HepG2 (cell line): ENCODE results near the gene AP2B1. TPM values are rescaled to one million over a fixed set of nuclear protein-coding genes. Genes with fewer than 3 reads are reported as not detected.

Experiments
- ATAC-seq: fragments of 200-7000 bp; cut with Tn5 transposase; 3 replicates; pipeline ENCODE4 v1.9.1; 2020; ENCODE audit warnings: mild to moderate bottlenecking, moderate library complexity
- BruUV-seq: library from RNA; stranded (reverse); fragments of 400-500 nt; replicated peaks from 2 replicates; lab custom pipeline; 2021; lab: Mats Ljungman, UMichigan
- CTCF ChIA-PET: fragments of 300-600 bp; formaldehyde crosslinking; extraction: SDS; loops from one replicate; lab custom pipeline; 2021; ENCODE audit warnings: low total read pairs, inconsistent platforms, low intra/inter-chr PET ratio; lab: Yijun Ruan, JAX
- POLR2A ChIA-PET: fragments of 350-600 bp; sonication (Branson Sonifier 250); formaldehyde crosslinking; loops from one replicate; lab custom pipeline; 2020; ENCODE audit warnings: antibody characterized with exemption, inconsistent platforms; lab: Yijun Ruan, JAX
- DNase-seq: peaks from one replicate; pipeline ENCODE4 v3.0.0-alpha.2; 2015; ENCODE audit warnings: low spot score
- FAIRE-seq: peaks from 3 replicates; lab custom pipeline; 2011; peaks lifted over from hg19 to GRCh38; lab: Jason Lieb, UNC
- H2AFZ ChIP-seq: one replicate; pipeline ENCODE4 v1.6.1; 2011; ENCODE audit warnings: low read length, inconsistent platforms
- H3K27ac ChIP-seq: fragments of 300-600 bp; 3 replicates; pipeline ENCODE4 v1.8.0; 2011; ENCODE audit warnings: mixed run types, mild to moderate bottlenecking, mixed read lengths, low read length, inconsistent platforms; ENCODE audit not compliant: insufficient read depth; ENCODE audit errors: extremely low read length
- H3K27me3 ChIP-seq, 2 experiments: fragments of 200-600 bp in 1 of 2; 2 replicates in 1 of 2; 3 replicates in 1 of 2; pipeline versions ENCODE4 v1.6.0 to v1.8.0; 2011; ENCODE audit warnings: low read length in 2 of 2, mild to moderate bottlenecking in 2 of 2, moderate library complexity in 2 of 2, inconsistent platforms in 1 of 2; ENCODE audit not compliant: insufficient read depth in 2 of 2, control insufficient read depth in 1 of 2
- H3K36me3 ChIP-seq, 2 experiments: fragments of 200-600 bp in 1 of 2; replicated peaks in 1 of 2; 2 replicates in 1 of 2; 3 replicates in 1 of 2; pipeline versions ENCODE4 v1.5.1 to v1.8.0; 2011; ENCODE audit warnings: low read length in 2 of 2, inconsistent platforms in 1 of 2; ENCODE audit not compliant: insufficient read depth in 2 of 2, control insufficient read depth in 1 of 2
- H3K4me1 ChIP-seq: 2 replicates; pipeline ENCODE4 v1.5.1; 2012; ENCODE audit warnings: low read length, inconsistent platforms; ENCODE audit not compliant: insufficient read depth
- H3K4me2 ChIP-seq: 2 replicates; pipeline ENCODE4 v1.6.0; 2011; ENCODE audit warnings: low read depth, low read length, inconsistent platforms
- H3K4me3 ChIP-seq, 3 experiments: fragments of 200-600 bp in 1 of 3; sonication (generic), shearing (Covaris generic) in 1 of 3; replicated peaks in 1 of 3; 2 replicates each; pipeline ENCODE4 v1.5.1; 2011 to 2016; ENCODE audit warnings: low read length in 3 of 3, inconsistent platforms in 2 of 3, low read depth in 2 of 3, mild to moderate bottlenecking in 2 of 3, control low read depth in 1 of 3, mixed read lengths in 1 of 3; ENCODE audit not compliant: insufficient read depth in 1 of 3
- H3K79me2 ChIP-seq: one replicate; pipeline ENCODE4 v1.6.1; 2011; ENCODE audit warnings: low read length, inconsistent platforms; ENCODE audit not compliant: insufficient read depth
- H3K9ac ChIP-seq: 2 replicates; pipeline ENCODE4 v1.6.0; 2011; ENCODE audit warnings: mild to moderate bottlenecking, low read depth, low read length, inconsistent platforms; ENCODE audit not compliant: insufficient read depth
- H3K9me3 ChIP-seq: 2 replicates; pipeline ENCODE4 v1.5.1; 2012; ENCODE audit warnings: mild to moderate bottlenecking, low read length
- H4K20me1 ChIP-seq: 2 replicates; pipeline ENCODE4 v1.6.0; 2011; ENCODE audit warnings: inconsistent platforms, mild to moderate bottlenecking, low read length, moderate library complexity; ENCODE audit not compliant: insufficient read depth
- ATRX ChIP-seq: sonication (generic); formaldehyde crosslinking; IDR thresholded peaks from 2 replicates; pipeline ENCODE4 v1.4.0; 2020; ENCODE audit warnings: missing genetic modification reagents, borderline replicate concordance
- CENPX ChIP-seq: sonication (generic); formaldehyde crosslinking; IDR thresholded peaks from 2 replicates; pipeline ENCODE4 v1.9.0; 2021; ENCODE audit warnings: mild to moderate bottlenecking, missing genetic modification reagents, moderate library complexity
- FOXK1 ChIP-seq: sonication (generic); formaldehyde crosslinking; IDR thresholded peaks from 2 replicates; pipeline ENCODE4 v1.4.0; 2020; ENCODE audit warnings: low read depth, missing genetic modification reagents, borderline replicate concordance
- KAT2B ChIP-seq: fragments of 150-350 bp; IDR thresholded peaks from 2 replicates; pipeline ENCODE4 v1.6.1; 2014; ENCODE audit warnings: low read depth, low read length, borderline replicate concordance
- KLF6 ChIP-seq: IDR thresholded peaks from 2 replicates; pipeline ENCODE4 v1.8.0; 2016; ENCODE audit warnings: missing biosample characterization, missing genetic modification reagents
- MIER3 ChIP-seq: IDR thresholded peaks from 2 replicates; pipeline ENCODE4 v1.6.1; 2016; ENCODE audit warnings: missing compliant biosample characterization, borderline replicate concordance
- NR2C2 ChIP-seq: sonication (generic); formaldehyde crosslinking; IDR thresholded peaks from 2 replicates; pipeline ENCODE4 v1.4.0; 2020; ENCODE audit warnings: missing genetic modification reagents, mild to moderate bottlenecking, moderate library complexity, borderline replicate concordance
- RBM39 ChIP-seq: fragments of 200-400 bp; formaldehyde crosslinking; IDR thresholded peaks from one replicate; pipeline ENCODE4 v1.6.1; 2018; ENCODE audit warnings: antibody characterized with exemption, mild to moderate bottlenecking, low read depth, low read length; ENCODE audit not compliant: poor library complexity, severe bottlenecking
- SNRNP70 ChIP-seq: fragments of 200-400 bp; formaldehyde crosslinking; IDR thresholded peaks from 2 replicates; pipeline ENCODE4 v1.6.1; 2017; ENCODE audit warnings: mild to moderate bottlenecking, low read depth, low read length, moderate library complexity
- SRSF4 ChIP-seq: fragments of 200-400 bp; formaldehyde crosslinking; IDR thresholded peaks from one replicate; pipeline ENCODE4 v1.6.1; 2018; ENCODE audit warnings: mild to moderate bottlenecking, low read depth, low read length, moderate library complexity; ENCODE audit not compliant: poor library complexity, severe bottlenecking
- TCF7L2 ChIP-seq: IDR thresholded peaks from 2 replicates; pipeline ENCODE4 v1.6.1; 2011; ENCODE audit warnings: mild to moderate bottlenecking, low read depth, low read length, moderate library complexity
- ZNF460 ChIP-seq: sonication (generic); formaldehyde crosslinking; IDR thresholded peaks from 2 replicates; pipeline ENCODE4 v1.5.1; 2020; ENCODE audit warnings: missing genetic modification reagents, mild to moderate bottlenecking, borderline replicate concordance
- in situ Hi-C: cut with HindIII; loops from 2 replicates; pipeline ENCODE4 v1.10.0; 2017; ENCODE audit warnings: low pct_unique_long_range_greater_than_20kb; ENCODE audit not compliant: extremely low pct_ligation_motif_present
- intact Hi-C: fragments of 100-400 bp; cut with micrococcal nuclease; formaldehyde crosslinking; loops from one replicate; pipeline ENCODE4 v1.10.0; 2022; ENCODE audit not compliant: unreplicated experiment
- polyA plus RNA-seq, 8 experiments: library from polyadenylated mRNA; depleted of rRNA in 3 of 8; stranded (reverse) in 7 of 8; unstranded in 1 of 8; fragments of >200 nt; fragmentation: Illumina TruSeq in 4 of 8; extraction: Trizol in 4 of 8; gene quantifications; 2 replicates each; pipeline versions ENCODE4 v1.2.1 to v1.2.3, GENCODE V29; 2011 to 2016; ENCODE audit warnings: low read depth in 4 of 8, missing spikeins in 1 of 8, mixed read lengths in 1 of 8; ENCODE audit not compliant: insufficient read depth in 1 of 8
- total RNA-seq, 5 experiments: library from RNA; depleted of rRNA; stranded (reverse); fragments of >200 nt; fragmentation: Illumina TruSeq; extraction: Trizol; gene quantifications; 2 replicates each; pipeline ENCODE4 v1.2.3, GENCODE V29; 2016; ENCODE audit warnings: low read depth in 1 of 5
- TF ChIP-seq, protein P1 (sequence below): sonication (generic); formaldehyde crosslinking; IDR thresholded peaks from 2 replicates; pipeline ENCODE4 v1.5.1; 2020; ENCODE audit warnings: mild to moderate bottlenecking, missing genetic modification reagents, moderate library complexity
- TF ChIP-seq, protein P2 (sequence below): sonication (generic); formaldehyde crosslinking; IDR thresholded peaks from 2 replicates; pipeline ENCODE4 v1.8.1; 2022; ENCODE audit warnings: low read depth, mild to moderate bottlenecking, missing genetic modification reagents
- TF ChIP-seq, protein P3 (sequence below): sonication (generic); formaldehyde crosslinking; IDR thresholded peaks from 2 replicates; pipeline ENCODE4 v1.5.0; 2020; ENCODE audit warnings: missing genetic modification reagents, mild to moderate bottlenecking, borderline replicate concordance
- TF ChIP-seq, protein P4 (sequence below): sonication (generic); formaldehyde crosslinking; IDR thresholded peaks from 2 replicates; pipeline ENCODE4 v1.8.1; 2023; ENCODE audit warnings: mild to moderate bottlenecking, moderate library complexity, missing genetic modification reagents

AP2B1 gene
- total and polyA plus RNA-seq, 2 of the 13 experiments (the other 11 are each of a cell fraction or from before 2014, with no cell fraction given): 23.8 to 71.3 TPM

DNA sequence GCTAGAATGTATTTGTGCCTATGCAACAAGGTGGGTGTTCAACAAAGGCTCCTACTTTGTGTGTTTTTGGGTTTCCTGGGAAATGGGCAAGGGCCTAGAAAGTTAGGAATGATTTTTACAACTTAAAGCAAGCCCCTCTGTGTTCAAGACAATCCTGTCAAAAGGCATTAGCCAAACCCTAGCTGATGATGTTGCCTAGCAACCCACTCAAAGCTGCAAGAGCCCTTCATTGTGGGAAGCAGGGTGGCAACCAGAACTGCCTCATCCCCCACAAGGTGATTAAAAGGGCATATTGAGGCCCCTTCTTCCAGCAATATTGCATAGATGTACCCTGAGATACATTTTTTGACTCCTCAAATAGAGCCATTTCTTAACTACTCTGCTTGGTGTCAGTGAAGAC, 128.3 kb downstream of the AP2B1 start:
- Histone ChIP-seq H3K27me3 (no peaks in the 10 kb centered on the region), H3K79me2 (no peaks in the 10 kb centered on the region), H4K20me1 (no peaks in the 10 kb centered on the region), H3K4me3 (no peak overlapping the region), H2AFZ (no peak overlapping the region), H3K9me3 (no peaks in the 10 kb centered on the region), H3K9ac (no peak overlapping the region), H3K4me2 (no peak overlapping the region), H3K4me1 (peaks cover 16% of the 10 kb centered on the region), H3K36me3 (peaks cover 8 to 35% of the 10 kb centered on the region in 2 experiments; a peak in 4 of 5 replicates), H3K27ac (no peak overlapping the region)
- intact Hi-C loops: no loop called here
- ChIA-PET POLR2A (no interaction called here), CTCF (no interaction called here)
- no TSS peak for BruUV-seq
- FAIRE-seq: no peak
- no peak for DNase-seq
- in situ Hi-C loops: loop anchor here (25.0 kb wide), 1 partner anchor 97 kb away; the partner anchor contains the start of gene TAF15
- ATAC-seq: no peak
- TF ChIP-seq, protein P1, sequence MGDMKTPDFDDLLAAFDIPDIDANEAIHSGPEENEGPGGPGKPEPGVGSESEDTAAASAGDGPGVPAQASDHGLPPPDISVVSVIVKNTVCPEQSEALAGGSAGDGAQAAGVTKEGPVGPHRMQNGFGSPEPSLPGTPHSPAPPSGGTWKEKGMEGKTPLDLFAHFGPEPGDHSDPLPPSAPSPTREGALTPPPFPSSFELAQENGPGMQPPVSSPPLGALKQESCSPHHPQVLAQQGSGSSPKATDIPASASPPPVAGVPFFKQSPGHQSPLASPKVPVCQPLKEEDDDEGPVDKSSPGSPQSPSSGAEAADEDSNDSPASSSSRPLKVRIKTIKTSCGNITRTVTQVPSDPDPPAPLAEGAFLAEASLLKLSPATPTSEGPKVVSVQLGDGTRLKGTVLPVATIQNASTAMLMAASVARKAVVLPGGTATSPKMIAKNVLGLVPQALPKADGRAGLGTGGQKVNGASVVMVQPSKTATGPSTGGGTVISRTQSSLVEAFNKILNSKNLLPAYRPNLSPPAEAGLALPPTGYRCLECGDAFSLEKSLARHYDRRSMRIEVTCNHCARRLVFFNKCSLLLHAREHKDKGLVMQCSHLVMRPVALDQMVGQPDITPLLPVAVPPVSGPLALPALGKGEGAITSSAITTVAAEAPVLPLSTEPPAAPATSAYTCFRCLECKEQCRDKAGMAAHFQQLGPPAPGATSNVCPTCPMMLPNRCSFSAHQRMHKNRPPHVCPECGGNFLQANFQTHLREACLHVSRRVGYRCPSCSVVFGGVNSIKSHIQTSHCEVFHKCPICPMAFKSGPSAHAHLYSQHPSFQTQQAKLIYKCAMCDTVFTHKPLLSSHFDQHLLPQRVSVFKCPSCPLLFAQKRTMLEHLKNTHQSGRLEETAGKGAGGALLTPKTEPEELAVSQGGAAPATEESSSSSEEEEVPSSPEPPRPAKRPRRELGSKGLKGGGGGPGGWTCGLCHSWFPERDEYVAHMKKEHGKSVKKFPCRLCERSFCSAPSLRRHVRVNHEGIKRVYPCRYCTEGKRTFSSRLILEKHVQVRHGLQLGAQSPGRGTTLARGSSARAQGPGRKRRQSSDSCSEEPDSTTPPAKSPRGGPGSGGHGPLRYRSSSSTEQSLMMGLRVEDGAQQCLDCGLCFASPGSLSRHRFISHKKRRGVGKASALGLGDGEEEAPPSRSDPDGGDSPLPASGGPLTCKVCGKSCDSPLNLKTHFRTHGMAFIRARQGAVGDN: no peak
- TF ChIP-seq NR2C2 (CRISPR knock-in tag) (no peak), ATRX (CRISPR knock-in tag) (no peak), KAT2B (no peak), SRSF4 (no peak), SNRNP70 (no peak), TCF7L2 (no peak), KLF6 (no peak), FOXK1 (CRISPR knock-in tag) (no peak), RBM39 (no peak), MIER3 (CRISPR knock-in tag) (no peak), CENPX (CRISPR knock-in tag) (no peak), ZNF460 (CRISPR knock-in tag) (no peak)
- TF ChIP-seq, protein P2, sequence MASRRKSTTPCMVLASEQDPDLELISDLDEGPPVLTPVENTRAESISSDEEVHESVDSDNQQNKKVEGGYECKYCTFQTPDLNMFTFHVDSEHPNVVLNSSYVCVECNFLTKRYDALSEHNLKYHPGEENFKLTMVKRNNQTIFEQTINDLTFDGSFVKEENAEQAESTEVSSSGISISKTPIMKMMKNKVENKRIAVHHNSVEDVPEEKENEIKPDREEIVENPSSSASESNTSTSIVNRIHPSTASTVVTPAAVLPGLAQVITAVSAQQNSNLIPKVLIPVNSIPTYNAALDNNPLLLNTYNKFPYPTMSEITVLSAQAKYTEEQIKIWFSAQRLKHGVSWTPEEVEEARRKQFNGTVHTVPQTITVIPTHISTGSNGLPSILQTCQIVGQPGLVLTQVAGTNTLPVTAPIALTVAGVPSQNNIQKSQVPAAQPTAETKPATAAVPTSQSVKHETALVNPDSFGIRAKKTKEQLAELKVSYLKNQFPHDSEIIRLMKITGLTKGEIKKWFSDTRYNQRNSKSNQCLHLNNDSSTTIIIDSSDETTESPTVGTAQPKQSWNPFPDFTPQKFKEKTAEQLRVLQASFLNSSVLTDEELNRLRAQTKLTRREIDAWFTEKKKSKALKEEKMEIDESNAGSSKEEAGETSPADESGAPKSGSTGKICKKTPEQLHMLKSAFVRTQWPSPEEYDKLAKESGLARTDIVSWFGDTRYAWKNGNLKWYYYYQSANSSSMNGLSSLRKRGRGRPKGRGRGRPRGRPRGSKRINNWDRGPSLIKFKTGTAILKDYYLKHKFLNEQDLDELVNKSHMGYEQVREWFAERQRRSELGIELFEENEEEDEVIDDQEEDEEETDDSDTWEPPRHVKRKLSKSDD (CRISPR knock-in tag): no peak
- TF ChIP-seq, protein P3, sequence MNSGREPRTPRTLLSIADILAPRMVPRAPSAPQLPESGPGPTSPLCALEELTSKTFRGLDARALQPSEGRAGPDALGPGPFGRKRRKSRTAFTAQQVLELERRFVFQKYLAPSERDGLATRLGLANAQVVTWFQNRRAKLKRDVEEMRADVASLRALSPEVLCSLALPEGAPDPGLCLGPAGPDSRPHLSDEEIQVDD (CRISPR knock-in tag): no peak
- TF ChIP-seq, protein P4, sequence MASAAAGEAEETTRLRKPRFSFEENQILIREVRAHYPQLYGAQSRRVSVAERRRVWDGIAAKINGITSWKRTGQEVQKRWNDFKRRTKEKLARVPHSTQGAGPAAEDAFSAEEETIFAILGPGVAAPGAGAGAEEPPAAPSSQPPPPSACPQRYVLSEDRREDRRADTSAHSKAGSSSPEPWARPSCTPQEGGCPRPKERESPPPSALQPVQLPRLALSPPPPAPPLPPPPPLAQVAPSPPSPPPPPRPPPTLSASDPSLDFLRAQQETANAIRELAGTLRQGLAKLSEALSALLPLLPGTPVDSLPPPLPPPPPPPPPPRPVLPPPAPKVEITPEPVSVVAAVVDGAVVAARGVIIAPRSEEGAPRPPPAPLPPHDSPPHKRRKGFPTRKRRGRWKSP (CRISPR knock-in tag): no peak
